ENCODE data around the gene ITFG2. TPM values are rescaled to one million over a fixed set of nuclear protein-coding genes. Genes with fewer than 3 reads are reported as not detected.
"Not testable (repeated sequence)": the region's sequence is repeated elsewhere in the genome, so short reads cannot be mapped to it uniquely, and the experiment has no call there.

The ITFG2 gene
- polyA plus RNA-seq, 1 donor (not counting 4 experiments of a cell fraction or from before 2014, with no cell fraction given) = 13.0 TPM

DNA sequence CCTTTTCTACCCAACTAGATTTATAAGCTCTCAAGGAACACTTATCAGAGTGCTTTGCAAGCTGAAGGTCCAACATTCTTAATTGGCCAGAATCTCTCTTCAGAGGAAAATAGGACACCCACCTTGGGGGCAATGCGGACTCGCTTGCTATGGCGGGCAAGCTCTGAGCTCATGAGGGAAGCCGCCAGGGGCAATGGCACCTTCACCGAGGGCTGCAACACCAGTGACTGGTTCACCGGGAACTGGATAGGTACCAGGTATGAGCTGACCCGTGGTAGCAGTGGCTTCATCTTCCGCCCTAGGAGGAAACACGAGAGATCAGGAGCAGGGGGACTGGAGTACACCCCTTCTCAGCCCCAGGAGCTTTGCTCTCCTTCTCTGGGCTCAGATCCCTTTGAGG is 51.7 kb downstream of the ITFG2 start:
- no peaks in the 10 kb centered on the region for H4K20me1 ChIP-seq (ENCODE audit: control insufficient read depth, extremely low read depth, insufficient read depth, low read length)
- H3K4me3 ChIP-seq (ENCODE audit: control insufficient read depth in 2 of 3, extremely low read depth in 1 of 3, insufficient read depth in 2 of 3, low read depth in 1 of 3, low read length in 3 of 3) = no peak overlapping the region
- no peaks in the 10 kb centered on the region for H3K9me1 ChIP-seq (ENCODE audit: control insufficient read depth, extremely low read depth, insufficient read depth, low read length)
- dilution Hi-C loops (cut with MboI; ENCODE audit: extremely low pct_ligation_motif_present, low sequenced_read_pairs) = no loop called here
- TF ChIP-seq, protein P1, sequence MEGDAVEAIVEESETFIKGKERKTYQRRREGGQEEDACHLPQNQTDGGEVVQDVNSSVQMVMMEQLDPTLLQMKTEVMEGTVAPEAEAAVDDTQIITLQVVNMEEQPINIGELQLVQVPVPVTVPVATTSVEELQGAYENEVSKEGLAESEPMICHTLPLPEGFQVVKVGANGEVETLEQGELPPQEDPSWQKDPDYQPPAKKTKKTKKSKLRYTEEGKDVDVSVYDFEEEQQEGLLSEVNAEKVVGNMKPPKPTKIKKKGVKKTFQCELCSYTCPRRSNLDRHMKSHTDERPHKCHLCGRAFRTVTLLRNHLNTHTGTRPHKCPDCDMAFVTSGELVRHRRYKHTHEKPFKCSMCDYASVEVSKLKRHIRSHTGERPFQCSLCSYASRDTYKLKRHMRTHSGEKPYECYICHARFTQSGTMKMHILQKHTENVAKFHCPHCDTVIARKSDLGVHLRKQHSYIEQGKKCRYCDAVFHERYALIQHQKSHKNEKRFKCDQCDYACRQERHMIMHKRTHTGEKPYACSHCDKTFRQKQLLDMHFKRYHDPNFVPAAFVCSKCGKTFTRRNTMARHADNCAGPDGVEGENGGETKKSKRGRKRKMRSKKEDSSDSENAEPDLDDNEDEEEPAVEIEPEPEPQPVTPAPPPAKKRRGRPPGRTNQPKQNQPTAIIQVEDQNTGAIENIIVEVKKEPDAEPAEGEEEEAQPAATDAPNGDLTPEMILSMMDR (optimal IDR thresholded peaks at IDR 0.05 in 1 of 3, IDR thresholded peaks at IDR 0.05 in 1 of 3, conservative IDR thresholded peaks at IDR 0.05 in 1 of 3; ENCODE audit: extremely low read depth in 1 of 3, insufficient read depth in 2 of 3, low read length in 3 of 3) = no peak
- no peak for TF ChIP-seq EZH2 (IDR thresholded peaks at IDR 0.05; ENCODE audit: low read length)
- no peaks in the 10 kb centered on the region for H3K9me3 ChIP-seq (ENCODE audit: control insufficient read depth, low read depth, low read length)
- H3K36me3 ChIP-seq (ENCODE audit: control insufficient read depth in 2 of 2, extremely low read depth in 1 of 2, insufficient read depth in 2 of 2, low read length in 2 of 2) = peaks cover 2 to 34% of the 10 kb centered on the region in 2 experiments
- no peak for DNase-seq (ENCODE audit: low read depth, low spot score)
- FAIRE-seq = no peak
- H3K4me2 ChIP-seq (ENCODE audit: control insufficient read depth, extremely low read depth, insufficient read depth, low read depth, low read length) = no peak overlapping the region
- no peaks in the 10 kb centered on the region for H3K4me1 ChIP-seq (ENCODE audit: control insufficient read depth, extremely low read depth, insufficient read depth, low read length)
- no peak overlapping the region for H3K9ac ChIP-seq (ENCODE audit: control insufficient read depth, extremely low read depth, insufficient read depth, low read length)
- H3K27ac ChIP-seq (ENCODE audit: control insufficient read depth, insufficient read depth, low read length) = no peak overlapping the region
- H2AFZ ChIP-seq (ENCODE audit: control insufficient read depth, low read length) = no peak overlapping the region
- no peaks in the 10 kb centered on the region for H3K27me3 ChIP-seq (ENCODE audit: control insufficient read depth, extremely low read depth, insufficient read depth, low read length)
- H3K79me2 ChIP-seq (ENCODE audit: control insufficient read depth, insufficient read depth, low read length) = no peaks in the 10 kb centered on the region

DNA sequence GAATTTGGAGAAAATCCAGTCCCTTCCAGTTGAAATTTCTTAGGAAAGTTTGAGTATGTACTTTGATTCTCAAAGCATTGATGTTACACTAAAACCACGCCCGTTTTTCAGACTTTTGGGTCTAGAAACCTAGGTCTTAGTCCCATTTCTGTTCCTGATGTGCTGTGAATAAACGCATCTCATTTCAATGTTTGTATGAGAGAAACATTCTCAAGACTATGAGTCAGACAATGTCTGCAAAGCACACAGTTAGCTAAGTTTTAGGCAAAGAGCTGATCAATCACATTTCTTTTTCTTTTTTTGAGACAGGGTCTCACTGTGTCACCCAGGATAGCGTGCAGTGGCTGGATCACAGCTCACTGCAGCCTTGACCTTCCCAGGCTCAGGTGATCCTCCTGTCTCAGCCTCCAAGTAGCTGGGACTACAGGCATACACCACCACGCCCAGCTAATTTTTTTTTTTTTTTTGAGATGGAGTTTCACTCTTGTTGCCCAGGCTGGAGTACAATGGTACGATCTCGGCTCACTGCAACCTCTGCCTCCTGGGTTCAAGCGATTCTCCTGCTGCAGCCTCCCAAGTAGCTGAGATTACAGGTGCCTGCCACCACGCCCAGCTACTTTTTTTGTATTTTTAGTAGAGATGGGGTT is 56.6 kb downstream of the ITFG2 start:
- DNase-seq (ENCODE audit: low read depth, low spot score); FAIRE-seq; H3K9me1 ChIP-seq (ENCODE audit: control insufficient read depth, extremely low read depth, insufficient read depth, low read length); H3K27ac ChIP-seq (ENCODE audit: control insufficient read depth, insufficient read depth, low read length); H3K4me2 ChIP-seq (ENCODE audit: control insufficient read depth, extremely low read depth, insufficient read depth, low read depth, low read length); H3K27me3 ChIP-seq (ENCODE audit: control insufficient read depth, extremely low read depth, insufficient read depth, low read length); H2AFZ ChIP-seq (ENCODE audit: control insufficient read depth, low read length); H3K9me3 ChIP-seq (ENCODE audit: control insufficient read depth, low read depth, low read length); H3K4me1 ChIP-seq (ENCODE audit: control insufficient read depth, extremely low read depth, insufficient read depth, low read length); dilution Hi-C loops (cut with MboI; ENCODE audit: extremely low pct_ligation_motif_present, low sequenced_read_pairs); H3K4me3 ChIP-seq (ENCODE audit: control insufficient read depth in 2 of 3, extremely low read depth in 1 of 3, insufficient read depth in 2 of 3, low read depth in 1 of 3, low read length in 3 of 3); H4K20me1 ChIP-seq (ENCODE audit: control insufficient read depth, extremely low read depth, insufficient read depth, low read length); H3K9ac ChIP-seq (ENCODE audit: control insufficient read depth, extremely low read depth, insufficient read depth, low read length): not testable (repeated sequence)
- Histone ChIP-seq H3K36me3 (ENCODE audit: control insufficient read depth in 2 of 2, extremely low read depth in 1 of 2, insufficient read depth in 2 of 2, low read length in 2 of 2) (peaks cover 2 to 36% of the 10 kb centered on the region in 2 experiments), H3K79me2 (ENCODE audit: control insufficient read depth, insufficient read depth, low read length) (peaks cover 10% of the 10 kb centered on the region)

Other genes with a start within 250 kb of the ITFG2 start
- gene FKBP4, start 17.7 kb upstream of the ITFG2 start, polyA plus RNA-seq = 60.7 to 81.3 TPM (median 80.8 TPM) in 3 replicates
- not detected in 3 replicates for gene NRIP2, start 22.4 kb downstream of the ITFG2 start, polyA plus RNA-seq
- gene TEX52, start 44.4 kb downstream of the ITFG2 start, polyA plus RNA-seq = not detected in 3 replicates
- gene FOXM1, start 64.5 kb downstream of the ITFG2 start, polyA plus RNA-seq = 1.2 to 26.9 TPM (median 9.0 TPM) in 3 replicates
- 20.0 to 25.6 TPM (median 23.4 TPM) in 3 replicates for gene RHNO1, start 64.6 kb downstream of the ITFG2 start, polyA plus RNA-seq
- gene TULP3, start 78.2 kb downstream of the ITFG2 start, polyA plus RNA-seq = 13.0 to 16.6 TPM (median 16.0 TPM) in 3 replicates
- 4.0 to 12.6 TPM (median 8.1 TPM) in 3 replicates for gene TEAD4, start 146.7 kb downstream of the ITFG2 start, polyA plus RNA-seq